Astrocyte (in vitro differentiated cells and primary cell): Measurements from ENCODE around the gene TRAPPC3. TPM values are rescaled to one million over a fixed set of nuclear protein-coding genes. Genes with fewer than 3 reads are reported as not detected.

Experiments
- DNase-seq: peaks from one replicate; pipeline ENCODE4 v3.0.0-alpha.2; 2010; ENCODE audit warnings: low read depth
- FAIRE-seq: peaks from 2 replicates; lab custom pipeline; 2011; peaks lifted over from hg19 to GRCh38; lab: Jason Lieb, UNC
- H2AFZ ChIP-seq: 2 replicates; pipeline ENCODE4 v1.6.0; 2012; ENCODE audit warnings: low read depth, low read length, inconsistent platforms
- H3K27ac ChIP-seq: 2 replicates; pipeline ENCODE4 v1.5.1; 2011; ENCODE audit warnings: low read depth, low read length, inconsistent platforms
- H3K27me3 ChIP-seq: 2 replicates; pipeline ENCODE4 v1.6.0; 2011; ENCODE audit warnings: low read length, inconsistent platforms; ENCODE audit not compliant: insufficient read depth
- H3K36me3 ChIP-seq: 2 replicates; pipeline ENCODE4 v1.5.1; 2011; ENCODE audit warnings: low read length, inconsistent platforms; ENCODE audit not compliant: insufficient read depth
- H3K4me1 ChIP-seq: 2 replicates; pipeline ENCODE4 v1.5.1; 2011; ENCODE audit warnings: low read length, inconsistent platforms; ENCODE audit not compliant: insufficient read depth
- H3K4me2 ChIP-seq: 2 replicates; pipeline ENCODE4 v1.6.0; 2012; ENCODE audit warnings: low read length, inconsistent platforms
- H3K4me3 ChIP-seq: 2 replicates; pipeline ENCODE4 v1.5.1; 2011; ENCODE audit warnings: low read depth, mild to moderate bottlenecking, low read length, inconsistent platforms; ENCODE audit not compliant: insufficient read depth
- H3K79me2 ChIP-seq: 2 replicates; pipeline ENCODE4 v1.6.0; 2012; ENCODE audit warnings: mild to moderate bottlenecking, low read length, inconsistent platforms; ENCODE audit not compliant: insufficient read depth
- H3K9ac ChIP-seq: 2 replicates; pipeline ENCODE4 v1.6.0; 2012; ENCODE audit warnings: mild to moderate bottlenecking, low read length, inconsistent platforms
- H3K9me3 ChIP-seq: 2 replicates; pipeline ENCODE4 v1.5.1; 2012; ENCODE audit warnings: low read depth, mild to moderate bottlenecking, low read length, inconsistent platforms; ENCODE audit not compliant: insufficient read depth
- H4K20me1 ChIP-seq: 2 replicates; pipeline ENCODE4 v1.6.0; 2012; ENCODE audit warnings: low read length, inconsistent platforms; ENCODE audit not compliant: insufficient read depth
- H3K27ac Mint-ChIP-seq: one replicate; pipeline ENCODE4 v1.8.0; 2021; ENCODE audit warnings: mild to moderate bottlenecking, mixed read lengths; ENCODE audit not compliant: unreplicated experiment
- H3K27me3 Mint-ChIP-seq: one replicate; pipeline ENCODE4 v1.8.0; 2021; ENCODE audit warnings: low read depth, mixed read lengths; ENCODE audit not compliant: unreplicated experiment
- H3K36me3 Mint-ChIP-seq: one replicate; pipeline ENCODE4 v1.8.0; 2021; ENCODE audit warnings: low read depth, mixed read lengths; ENCODE audit not compliant: unreplicated experiment
- H3K4me1 Mint-ChIP-seq: one replicate; pipeline ENCODE4 v1.8.0; 2021; ENCODE audit warnings: low read depth, mixed read lengths; ENCODE audit not compliant: unreplicated experiment
- H3K4me3 Mint-ChIP-seq: one replicate; pipeline ENCODE4 v1.8.0; 2021; ENCODE audit warnings: mild to moderate bottlenecking, moderate library complexity, mixed read lengths; ENCODE audit not compliant: unreplicated experiment
- H3K9me3 Mint-ChIP-seq: one replicate; pipeline ENCODE4 v1.8.0; 2021; ENCODE audit warnings: mild to moderate bottlenecking, mixed read lengths; ENCODE audit not compliant: unreplicated experiment
- CTCF ChIP-seq: IDR thresholded peaks from 2 replicates; pipeline ENCODE4 v1.5.1; 2011; ENCODE audit warnings: low read depth, mild to moderate bottlenecking, inconsistent platforms, low read length, moderate library complexity; ENCODE audit not compliant: insufficient read depth
- EZH2 ChIP-seq: IDR thresholded peaks from 2 replicates; pipeline ENCODE4 v1.6.1; 2012; ENCODE audit warnings: mild to moderate bottlenecking, low read length, inconsistent platforms; ENCODE audit not compliant: insufficient read depth
- total RNA-seq: library from RNA; stranded (reverse); gene quantifications from 2 replicates; pipeline ENCODE4 v1.2.1, GENCODE V29; 2021

TRAPPC3 gene
- total RNA-seq, 1 donor from 2014 or later, result 87.1 TPM

- no peaks in the 10 kb centered on the region for H3K9me3 ChIP-seq
- Mint-ChIP-seq H3K4me1 (peaks cover 13% of the 10 kb centered on the region), H3K27me3 (no peaks in the 10 kb centered on the region), H3K27ac (no peak overlapping the region), H3K4me3 (no peak overlapping the region), H3K9me3 (no peaks in the 10 kb centered on the region), H3K36me3 (peaks cover 30% of the 10 kb centered on the region)
- no peak overlapping the region for H3K4me3 ChIP-seq
- peaks cover 14% of the 10 kb centered on the region for H3K4me1 ChIP-seq
- no peak for FAIRE-seq
- H2AFZ ChIP-seq, result no peak overlapping the region
- H3K36me3 ChIP-seq, result peaks cover 36% of the 10 kb centered on the region
- TF ChIP-seq EZH2 (no peak), CTCF (no peak)
- H3K9ac ChIP-seq, result no peak overlapping the region
- peaks cover 35% of the 10 kb centered on the region for H3K79me2 ChIP-seq
- no peak for DNase-seq
- peaks cover 58% of the 10 kb centered on the region for H4K20me1 ChIP-seq
- H3K27me3 ChIP-seq, result no peaks in the 10 kb centered on the region
- H3K27ac ChIP-seq, result no peak overlapping the region
- no peak overlapping the region for H3K4me2 ChIP-seq
These were observed 29.9 kb upstream of the TRAPPC3 start for GRCh38 chr1:36179220-36179600.

GRCh38 chr1:36178471-36179219 lies 29.4 kb upstream of the TRAPPC3 start:
- no peaks in the 10 kb centered on the region for H3K27me3 Mint-ChIP-seq
- DNase-seq, result no peak
- no peak overlapping the region for H3K27ac Mint-ChIP-seq
- Histone ChIP-seq H3K27ac (no peak overlapping the region), H3K36me3 (peaks cover 41% of the 10 kb centered on the region), H3K9ac (no peak overlapping the region), H3K4me2 (no peak overlapping the region), H3K4me3 (no peak overlapping the region), H3K79me2 (peaks cover 41% of the 10 kb centered on the region), H2AFZ (no peak overlapping the region), H4K20me1 (peaks cover 64% of the 10 kb centered on the region), H3K9me3 (no peaks in the 10 kb centered on the region), H3K27me3 (no peaks in the 10 kb centered on the region), H3K4me1 (peaks cover 20% of the 10 kb centered on the region)
- H3K9me3 Mint-ChIP-seq, result no peaks in the 10 kb centered on the region
- peaks cover 18% of the 10 kb centered on the region for H3K4me1 Mint-ChIP-seq
- TF ChIP-seq EZH2 (no peak), CTCF (no peak)
- peaks cover 34% of the 10 kb centered on the region for H3K36me3 Mint-ChIP-seq
- FAIRE-seq, result no peak
- H3K4me3 Mint-ChIP-seq, result no peak overlapping the region
